Urinary bladder (tissue), 4 donors: ENCODE data around the gene FOXI1. TPM values are rescaled to one million over a fixed set of nuclear protein-coding genes. Genes with fewer than 3 reads are reported as not detected.

ENCODE experiments used
- DNase-seq: peaks from one replicate; pipeline ENCODE4 v3.0.0-alpha.2; 2015; ENCODE audit errors: extremely low spot score
- H3K27ac ChIP-seq: one replicate; pipeline ENCODE4 v1.5.1; 2013; ENCODE audit warnings: low read depth, mild to moderate bottlenecking, moderate library complexity
- H3K36me3 ChIP-seq: one replicate; pipeline ENCODE4 v1.6.1; 2013; ENCODE audit warnings: mild to moderate bottlenecking, moderate library complexity; ENCODE audit not compliant: insufficient read depth
- H3K4me1 ChIP-seq: one replicate; pipeline ENCODE4 v1.6.1; 2013; ENCODE audit warnings: mild to moderate bottlenecking, moderate library complexity; ENCODE audit not compliant: insufficient read depth
- H3K4me3 ChIP-seq: one replicate; pipeline ENCODE4 v1.5.1; 2013; ENCODE audit warnings: low read depth, low read length
- WGBS: extraction: QIAGEN DNeasy Blood & Tissue Kit; methylation state at CpG from one replicate; pipeline ENCODE4 v1.1.7; 2013; 5-methylcytosine and 5-hydroxymethylcytosine counted together
- polyA plus RNA-seq: library from polyadenylated mRNA; stranded (reverse); fragments of 200-250 nt; gene quantifications from one replicate; pipeline ENCODE4 v1.2.3, GENCODE V29; 2013
- total RNA-seq: library from RNA; depleted of rRNA; stranded (reverse); fragments of >200 nt; gene quantifications from one replicate; pipeline ENCODE4 v1.2.3, GENCODE V29; 2014
- donor health status: healthy with polysubstance abuse.
- donor health status: healthy.

Gene FOXI1
- total RNA-seq, result not detected
- polyA plus RNA-seq, result not detected

GRCh38 chr5:170105642-170106611, at the start of gene FOXI1:
FOXI1 (plus strand) TSS chr5:170105897; CDS start chr5:170105958, 61 bp downstream.
- no peaks in the 10 kb centered on the region for H3K4me1 ChIP-seq
- no peak within 1 kb of the TSS for H3K4me3 ChIP-seq
- no peak within 1 kb of the TSS for H3K27ac ChIP-seq
- no peaks in the 10 kb centered on the region for H3K36me3 ChIP-seq
- DNase-seq, result no peak
- WGBS, result 84% methylated on average over 53 of the region's 53 CpGs

GRCh38 chr5:170056561-170057267, 49.0 kb upstream of the FOXI1 start:
- Histone ChIP-seq H3K36me3 (no peaks in the 10 kb centered on the region), H3K4me3 (no peak overlapping the region), H3K4me1 (no peaks in the 10 kb centered on the region), H3K27ac (no peak overlapping the region)
- 78% methylated on average over 11 of the region's 11 CpGs for WGBS
- DNase-seq, result no peak

DNA sequence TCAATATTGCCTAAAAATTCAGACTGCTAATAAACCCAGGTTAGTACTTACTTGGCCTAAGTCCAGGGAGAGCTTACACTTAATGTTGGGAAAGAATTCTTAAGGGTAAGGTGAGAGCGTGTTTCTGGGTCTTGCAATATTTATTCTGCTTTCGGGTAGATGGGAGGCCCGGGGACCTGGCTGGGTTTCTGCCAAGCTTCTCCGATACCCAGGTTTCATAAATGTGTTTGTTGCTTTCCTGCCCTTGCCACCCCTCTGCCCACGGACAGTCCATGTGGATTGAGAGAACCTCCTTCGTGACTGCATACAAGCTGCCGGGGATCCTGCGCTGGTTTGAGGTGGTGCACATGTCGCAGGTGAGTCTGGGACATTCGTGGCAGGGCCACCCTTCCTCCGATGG, 48.4 kb upstream of the FOXI1 start:
- Histone ChIP-seq H3K36me3 (no peaks in the 10 kb centered on the region), H3K4me3 (no peak overlapping the region), H3K4me1 (no peaks in the 10 kb centered on the region), H3K27ac (no peak overlapping the region)
- DNase-seq, result no peak
- 79% methylated on average over 11 of the region's 11 CpGs for WGBS

DNA sequence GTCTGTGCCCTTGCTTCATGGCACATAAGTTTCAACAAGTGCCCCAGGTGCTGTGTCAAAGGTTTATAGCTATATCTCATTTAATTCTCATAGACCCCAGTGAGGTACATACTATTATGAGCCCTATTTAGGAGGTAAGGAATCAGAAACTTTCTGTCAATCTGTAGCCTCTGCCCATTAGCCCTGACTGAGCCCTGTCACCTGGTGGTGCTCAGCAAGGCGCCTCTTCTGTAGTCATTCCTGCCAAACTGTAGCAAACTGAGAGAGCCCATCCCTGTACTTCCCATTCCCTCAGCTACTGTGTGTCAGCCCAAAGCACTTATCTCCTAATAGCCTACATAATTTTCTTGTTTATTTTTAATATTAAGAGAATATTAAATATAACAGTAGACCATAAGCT, 46.5 kb upstream of the FOXI1 start:
- DNase-seq, result no peak
- H3K4me1 ChIP-seq, result no peaks in the 10 kb centered on the region
- WGBS, result 96% methylated on average over 1 of the region's 1 CpG
- H3K27ac ChIP-seq, result no peak overlapping the region
- H3K4me3 ChIP-seq, result no peak overlapping the region
- no peaks in the 10 kb centered on the region for H3K36me3 ChIP-seq

DNA sequence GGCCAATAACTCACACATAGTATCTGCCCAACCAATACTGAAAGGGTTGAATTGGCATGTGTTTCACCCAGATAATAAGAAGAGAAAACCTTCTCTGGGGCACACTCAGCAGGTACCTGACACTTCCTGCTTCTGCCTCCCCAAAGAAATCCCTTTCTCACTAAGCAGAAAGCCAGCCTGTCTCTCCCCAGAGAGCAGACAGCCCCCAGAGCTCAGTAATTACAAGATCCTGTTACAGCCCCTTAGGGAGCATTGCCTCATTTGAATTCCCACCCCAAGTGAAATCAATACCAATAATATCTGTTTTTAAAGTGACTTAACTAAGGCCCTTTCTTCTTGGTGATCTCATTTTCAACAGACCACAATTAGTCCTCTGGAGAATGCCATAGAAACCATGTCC, 38.5 kb upstream of the FOXI1 start:
- Histone ChIP-seq H3K4me3 (no peak overlapping the region), H3K27ac (no peak overlapping the region), H3K36me3 (no peaks in the 10 kb centered on the region), H3K4me1 (no peaks in the 10 kb centered on the region)
- no peak for DNase-seq

GRCh38 chr5:170067574-170068170, 38.0 kb upstream of the FOXI1 start:
- 74% methylated on average over 4 of the region's 4 CpGs for WGBS
- Histone ChIP-seq H3K4me1 (no peaks in the 10 kb centered on the region), H3K4me3 (no peak overlapping the region), H3K27ac (no peak overlapping the region), H3K36me3 (no peaks in the 10 kb centered on the region)
- no peak for DNase-seq

GRCh38 chr5:170069512-170069911, 36.2 kb upstream of the FOXI1 start:
- Histone ChIP-seq H3K4me1 (no peaks in the 10 kb centered on the region), H3K36me3 (no peaks in the 10 kb centered on the region), H3K27ac (no peak overlapping the region), H3K4me3 (no peak overlapping the region)
- WGBS, result 84% methylated on average over 5 of the region's 5 CpGs
- DNase-seq, result no peak

DNA sequence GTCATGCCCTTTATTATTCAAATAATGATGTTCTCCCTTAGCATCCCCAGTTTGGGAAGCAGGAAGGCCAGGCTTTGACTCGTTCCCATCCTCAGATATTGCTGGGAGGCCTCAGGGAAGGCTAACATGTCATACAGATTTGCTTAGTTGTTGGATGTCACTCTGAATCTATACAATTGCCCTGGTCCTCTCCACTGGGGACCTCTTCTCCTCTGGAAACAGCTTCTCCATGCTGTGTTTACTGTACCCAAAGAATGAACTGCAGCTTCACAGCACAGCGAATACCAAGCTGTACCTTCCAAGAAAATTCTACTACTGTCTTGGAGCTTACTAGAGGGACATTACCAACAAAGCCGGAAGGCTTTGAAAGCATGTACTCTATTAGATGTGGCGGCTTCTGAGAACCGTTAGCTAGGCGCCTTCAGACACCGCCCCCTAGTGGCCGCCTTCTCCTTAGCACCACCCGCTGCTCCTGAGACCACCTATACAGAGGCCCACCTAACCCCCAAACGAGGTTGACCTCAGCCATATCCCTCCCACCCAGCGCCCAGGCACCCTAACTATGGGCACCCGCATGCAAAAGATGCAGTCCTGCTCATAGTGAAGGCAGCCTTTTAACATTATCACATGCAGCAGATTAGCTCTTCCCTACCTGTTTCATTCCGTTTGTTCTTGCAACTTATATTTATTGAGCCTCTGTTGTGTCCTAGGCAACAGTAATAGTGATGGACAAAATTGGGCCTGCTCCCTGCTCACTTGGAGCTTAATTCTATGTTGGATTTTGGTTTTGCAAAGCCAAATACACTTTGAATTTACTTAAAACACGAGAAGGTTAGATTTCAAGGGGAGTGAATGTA, 34.9 kb upstream of the FOXI1 start:
- H3K27ac ChIP-seq, result no peak overlapping the region
- WGBS, result 38% methylated on average over 14 of the region's 14 CpGs
- H3K4me1 ChIP-seq, result no peaks in the 10 kb centered on the region
- H3K4me3 ChIP-seq, result no peak overlapping the region
- no peak for DNase-seq
- no peaks in the 10 kb centered on the region for H3K36me3 ChIP-seq

- 95% methylated on average over 2 of the region's 2 CpGs for WGBS
- no peaks in the 10 kb centered on the region for H3K4me1 ChIP-seq
- H3K36me3 ChIP-seq, result no peaks in the 10 kb centered on the region
- DNase-seq, result no peak
- H3K27ac ChIP-seq, result no peak overlapping the region
- no peak overlapping the region for H3K4me3 ChIP-seq
Measured at GRCh38 chr5:170071748-170072147, 33.9 kb upstream of the FOXI1 start.

- WGBS, result 58% methylated on average over 7 of the region's 7 CpGs
- H3K4me1 ChIP-seq, result no peaks in the 10 kb centered on the region
- DNase-seq, result no peak
- H3K27ac ChIP-seq, result no peak overlapping the region
- H3K4me3 ChIP-seq, result no peak overlapping the region
- H3K36me3 ChIP-seq, result no peaks in the 10 kb centered on the region
Measured at GRCh38 chr5:170075696-170076095, 30.0 kb upstream of the FOXI1 start.

- 92% methylated on average over 1 of the region's 1 CpG for WGBS
- Histone ChIP-seq H3K36me3 (no peaks in the 10 kb centered on the region), H3K27ac (no peak overlapping the region), H3K4me3 (no peak overlapping the region), H3K4me1 (no peaks in the 10 kb centered on the region)
- no peak for DNase-seq
Measured at GRCh38 chr5:170076211-170076610, 29.5 kb upstream of the FOXI1 start.

DNA sequence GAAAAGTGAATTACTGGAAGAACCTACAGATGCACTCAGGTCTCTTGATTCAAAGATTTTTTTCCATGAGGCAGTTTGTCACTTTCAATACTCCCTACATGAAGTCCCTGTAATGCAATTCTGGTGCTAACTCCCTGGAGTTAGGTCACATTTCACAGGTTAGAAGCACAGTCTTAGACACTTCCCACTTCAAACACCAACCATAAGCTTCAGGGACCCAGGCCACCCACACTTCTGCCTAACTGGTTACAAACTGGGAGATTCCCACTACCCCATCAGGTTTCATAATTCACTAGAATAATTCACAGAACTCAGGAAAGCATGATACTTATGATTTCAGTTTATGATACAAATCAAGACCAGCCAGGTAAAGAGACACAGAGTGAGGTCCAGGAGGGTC, 29.0 kb upstream of the FOXI1 start:
- Histone ChIP-seq H3K27ac (no peak overlapping the region), H3K4me1 (no peaks in the 10 kb centered on the region), H3K4me3 (no peak overlapping the region), H3K36me3 (no peaks in the 10 kb centered on the region)
- no peak for DNase-seq

DNA sequence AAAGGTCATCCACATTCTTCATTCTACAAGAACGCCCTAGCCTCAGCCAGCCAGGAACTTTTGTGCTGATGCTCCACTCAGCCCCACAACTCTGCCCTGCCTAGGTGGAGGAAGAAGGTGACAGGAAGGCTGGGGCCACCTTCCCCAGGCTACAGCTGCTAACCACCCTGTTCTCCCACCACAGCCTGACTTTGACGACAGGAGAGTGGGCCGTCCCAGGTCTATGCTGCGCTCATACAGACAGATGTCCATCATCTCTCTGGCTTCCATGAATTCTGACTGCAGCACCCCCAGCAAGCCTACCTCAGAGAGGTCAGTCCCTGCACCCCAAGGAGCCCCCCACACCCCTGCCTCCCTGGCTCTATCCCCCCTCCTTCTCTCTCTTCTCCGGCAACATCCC, 28.2 kb upstream of the FOXI1 start:
- no peak for DNase-seq
- 87% methylated on average over 5 of the region's 5 CpGs for WGBS
- Histone ChIP-seq H3K36me3 (no peaks in the 10 kb centered on the region), H3K4me1 (no peaks in the 10 kb centered on the region), H3K4me3 (no peak overlapping the region), H3K27ac (no peak overlapping the region)
